DND-41 (cell line): Measurements from ENCODE around the gene C5.

Experiments
- EZH2 ChIP-seq: IDR thresholded peaks from 3 replicates; pipeline ENCODE4 v1.6.1; 2012; ENCODE audit warnings: borderline replicate concordance, low read depth, mild to moderate bottlenecking, moderate library complexity, low read length, inconsistent platforms; ENCODE audit not compliant: severe bottlenecking
- TF ChIP-seq, protein P1 (sequence below): IDR thresholded peaks from 2 replicates; pipeline ENCODE4 v1.5.1; 2012; ENCODE audit warnings: borderline replicate concordance, low read length, moderate library complexity, mild to moderate bottlenecking; ENCODE audit not compliant: poor library complexity, severe bottlenecking; ENCODE audit errors: extremely low read depth

- TF ChIP-seq, protein P1, sequence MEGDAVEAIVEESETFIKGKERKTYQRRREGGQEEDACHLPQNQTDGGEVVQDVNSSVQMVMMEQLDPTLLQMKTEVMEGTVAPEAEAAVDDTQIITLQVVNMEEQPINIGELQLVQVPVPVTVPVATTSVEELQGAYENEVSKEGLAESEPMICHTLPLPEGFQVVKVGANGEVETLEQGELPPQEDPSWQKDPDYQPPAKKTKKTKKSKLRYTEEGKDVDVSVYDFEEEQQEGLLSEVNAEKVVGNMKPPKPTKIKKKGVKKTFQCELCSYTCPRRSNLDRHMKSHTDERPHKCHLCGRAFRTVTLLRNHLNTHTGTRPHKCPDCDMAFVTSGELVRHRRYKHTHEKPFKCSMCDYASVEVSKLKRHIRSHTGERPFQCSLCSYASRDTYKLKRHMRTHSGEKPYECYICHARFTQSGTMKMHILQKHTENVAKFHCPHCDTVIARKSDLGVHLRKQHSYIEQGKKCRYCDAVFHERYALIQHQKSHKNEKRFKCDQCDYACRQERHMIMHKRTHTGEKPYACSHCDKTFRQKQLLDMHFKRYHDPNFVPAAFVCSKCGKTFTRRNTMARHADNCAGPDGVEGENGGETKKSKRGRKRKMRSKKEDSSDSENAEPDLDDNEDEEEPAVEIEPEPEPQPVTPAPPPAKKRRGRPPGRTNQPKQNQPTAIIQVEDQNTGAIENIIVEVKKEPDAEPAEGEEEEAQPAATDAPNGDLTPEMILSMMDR, result no peak
- TF ChIP-seq EZH2, result no peak
These were observed 69.1 kb downstream of the C5 start for GRCh38 chr9:120980951-120981350.
